GM21515 (cell line): ENCODE results near the gene SLC34A1.
"Not testable (repeated sequence)": the region's sequence is repeated elsewhere in the genome, so short reads cannot be mapped to it uniquely, and the experiment has no call there.

Experiments used
- ATAC-seq: cut with Tn5 transposase; IDR thresholded peaks from one replicate; pipeline ENCODE4 v1.9.1; 2021; ENCODE audit not compliant: unreplicated experiment

Gene SLC34A1

DNA sequence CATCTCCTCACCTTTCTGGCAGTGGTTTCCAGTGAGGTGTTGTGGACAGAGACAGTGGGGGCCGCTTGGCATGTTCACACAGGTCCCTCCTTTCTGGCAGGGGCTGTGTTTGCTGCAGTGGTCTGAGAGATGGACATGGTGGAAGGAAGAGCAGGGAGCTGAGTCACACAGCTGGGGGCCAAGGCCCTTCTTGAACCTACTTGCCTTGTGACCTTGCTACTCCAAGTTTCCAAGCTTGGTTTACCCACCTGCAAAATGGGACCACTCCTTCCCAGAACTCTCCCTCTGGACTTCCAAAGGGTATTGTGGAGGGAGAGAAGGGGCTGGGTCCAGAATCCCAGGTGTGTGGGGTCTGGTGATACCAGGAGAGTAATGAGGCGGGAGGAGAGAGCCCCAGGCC, 21.1 kb downstream of the SLC34A1 start:
- ATAC-seq, result no peak

DNA sequence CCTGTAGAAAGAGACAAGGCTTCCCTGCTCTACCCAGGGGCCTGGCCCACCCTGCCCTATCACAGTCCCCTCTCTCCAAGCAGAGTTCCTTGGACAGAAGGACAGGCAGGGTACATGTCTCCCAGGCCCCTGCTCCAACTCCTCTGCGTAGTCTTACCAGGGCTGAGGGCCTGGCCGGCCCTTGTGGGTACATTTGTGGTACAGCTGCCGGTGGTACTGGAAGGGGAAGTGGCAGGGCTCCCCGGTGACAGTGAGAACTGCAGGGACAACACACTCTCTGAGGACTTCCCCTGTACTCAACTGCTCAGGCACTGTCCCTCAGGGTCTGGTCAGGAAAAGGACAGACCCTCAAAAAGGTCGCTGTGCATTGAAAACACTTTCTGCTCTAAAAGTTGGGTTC, 21.6 kb downstream of the SLC34A1 start:
- ATAC-seq, result no peak

DNA sequence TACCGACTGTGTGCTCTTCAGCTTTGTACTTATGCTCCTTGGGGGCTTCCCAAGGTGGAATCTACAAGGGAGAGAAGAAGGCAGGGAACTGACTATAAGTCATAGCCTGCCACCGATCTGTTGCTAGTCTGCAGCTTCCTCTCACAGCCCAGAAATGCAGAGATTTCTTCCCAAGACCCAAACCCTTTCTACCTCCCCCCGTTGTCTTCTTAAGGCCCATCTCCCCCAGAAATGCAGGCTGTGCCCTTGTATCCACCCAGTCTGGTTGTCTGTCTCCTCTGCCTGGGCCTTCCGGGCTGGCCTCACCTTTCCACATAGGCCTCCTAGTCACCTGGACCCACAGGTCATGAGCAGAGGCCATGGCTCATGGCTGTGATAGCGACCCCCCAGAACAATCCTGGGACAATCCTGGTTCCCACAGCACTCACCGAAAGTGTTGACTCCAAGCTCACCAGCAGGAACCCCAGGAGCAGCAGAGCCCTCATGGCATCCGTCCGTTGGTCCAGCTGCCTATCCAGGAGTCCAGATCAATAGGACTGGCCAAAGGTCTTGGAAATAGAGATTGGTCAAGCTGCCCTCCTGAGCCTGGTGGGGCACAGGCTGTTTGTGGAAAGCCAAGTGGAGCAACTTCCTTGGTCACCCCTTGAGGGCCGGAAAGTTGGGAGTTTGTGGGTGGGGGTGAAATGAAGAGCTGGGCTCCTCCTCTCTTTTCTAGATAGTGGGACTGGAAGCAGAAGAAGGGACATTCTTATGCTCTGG, 25.0 kb downstream of the SLC34A1 start, which contains the start of gene F12:
TSS of gene F12 (minus strand) at position 522 of the 759 bp plus-strand sequence. CDS start at position 485, 37 bp downstream.
- no peak for ATAC-seq

DNA sequence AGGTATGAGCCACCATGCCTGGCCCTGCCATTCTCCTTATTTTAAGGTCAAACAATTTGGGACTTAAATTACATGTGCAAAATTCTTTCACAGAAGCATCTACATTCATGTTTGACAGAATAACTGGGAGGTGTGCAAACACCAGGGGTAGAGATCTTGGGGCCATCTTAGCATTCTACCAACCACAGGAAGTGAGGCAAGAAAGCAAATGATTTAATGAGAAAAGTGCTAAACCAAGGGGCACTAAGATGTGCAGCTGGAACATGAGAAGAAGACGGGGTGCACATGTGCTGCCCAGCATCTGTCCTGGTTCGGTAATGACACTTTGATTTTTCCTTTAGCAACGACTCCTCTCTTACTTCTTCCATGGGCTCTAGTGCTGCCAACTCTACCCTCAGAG, 26.3 kb downstream of the SLC34A1 start:
- no peak for ATAC-seq

DNA sequence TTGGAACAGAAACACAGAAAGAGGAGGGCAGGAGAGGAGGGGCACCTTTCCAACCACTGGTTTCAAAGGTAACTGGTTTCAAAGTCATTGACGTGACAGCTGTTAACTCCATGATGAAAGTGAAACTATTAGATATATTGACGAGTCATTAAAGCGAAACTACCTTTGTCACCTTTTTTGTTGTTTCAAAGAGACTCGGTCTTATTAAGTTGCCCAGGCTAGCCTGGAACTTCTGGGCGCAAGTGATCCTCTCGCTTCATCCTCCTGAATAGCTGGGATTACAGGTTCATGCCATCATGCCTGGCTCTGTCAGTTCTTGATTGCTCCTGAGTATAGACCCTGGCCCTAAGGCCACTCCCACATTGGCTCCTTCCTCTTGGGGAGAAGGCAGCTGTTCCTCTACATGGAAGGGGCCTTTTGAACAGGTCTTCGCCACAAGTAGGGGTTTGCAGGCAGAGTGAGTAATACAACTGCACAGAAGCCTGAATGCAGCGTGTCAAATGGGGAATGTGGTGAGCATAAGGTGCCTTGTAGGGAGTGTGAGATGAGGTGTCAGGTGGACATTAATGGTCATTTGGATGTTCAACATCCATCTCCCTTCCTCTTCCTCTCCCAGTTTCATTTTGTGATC, 28.5 kb downstream of the SLC34A1 start:
- peak; percentile 57 for ATAC-seq

DNA sequence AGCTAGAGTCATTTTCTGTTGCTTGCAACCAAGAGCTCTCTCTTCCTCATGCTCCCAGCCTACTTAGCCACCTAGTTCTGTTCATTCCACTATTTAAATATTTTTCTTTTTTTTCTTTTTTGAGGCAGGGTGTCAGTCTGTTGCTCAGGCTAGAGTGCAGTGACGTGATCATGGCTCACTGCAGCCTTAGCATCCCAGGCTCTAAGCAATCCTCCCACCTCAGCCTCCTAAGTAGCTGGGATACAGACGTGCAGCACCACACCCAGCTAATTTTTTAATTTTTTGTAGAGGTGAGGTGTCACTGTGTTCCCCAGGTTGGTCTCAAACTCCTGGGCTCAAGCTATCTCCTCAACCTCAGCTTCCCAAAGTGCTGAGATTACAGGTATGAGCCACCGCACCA, 30.2 kb downstream of the SLC34A1 start:
- no peak for ATAC-seq

DNA sequence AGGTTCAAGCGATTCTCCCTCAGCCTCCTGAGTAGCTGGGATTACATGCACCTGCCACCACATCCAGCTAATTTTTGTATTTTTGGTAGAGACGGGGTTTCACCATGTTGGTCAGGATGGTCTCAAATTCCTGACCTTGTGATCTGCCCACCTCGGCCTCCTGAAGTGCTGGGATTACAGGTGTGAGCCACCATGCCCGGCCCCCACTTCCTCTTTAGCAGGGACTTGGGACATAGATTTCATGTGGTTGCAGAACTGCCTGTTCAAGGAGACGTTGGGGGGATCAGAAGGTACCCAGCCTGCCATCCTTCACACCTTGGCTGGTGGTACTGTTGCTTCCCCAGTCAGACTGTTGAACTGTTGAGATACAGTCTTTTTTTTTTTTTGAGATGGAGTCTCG, 32.8 kb downstream of the SLC34A1 start:
- not testable (repeated sequence) for ATAC-seq

DNA sequence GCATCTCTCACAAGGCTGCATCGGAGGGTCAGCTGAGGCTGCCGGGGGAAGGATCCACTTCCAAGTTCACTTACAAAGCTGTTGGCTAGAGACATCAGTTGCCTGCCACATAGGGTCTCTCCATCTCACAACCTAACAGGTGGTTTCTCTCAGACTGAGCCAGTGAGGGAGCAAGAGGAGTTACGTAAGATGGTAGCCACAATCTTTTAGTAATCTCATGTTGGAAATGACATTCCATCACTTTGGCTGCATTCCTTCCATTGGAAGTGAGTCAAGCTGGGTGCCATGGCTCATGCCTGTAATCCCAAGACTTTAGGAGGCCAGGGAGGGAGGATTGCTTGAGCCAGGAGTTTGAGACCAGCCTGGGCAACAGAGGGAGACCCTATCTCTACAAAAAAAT, 34.8 kb downstream of the SLC34A1 start:
- ATAC-seq, result no peak

DNA sequence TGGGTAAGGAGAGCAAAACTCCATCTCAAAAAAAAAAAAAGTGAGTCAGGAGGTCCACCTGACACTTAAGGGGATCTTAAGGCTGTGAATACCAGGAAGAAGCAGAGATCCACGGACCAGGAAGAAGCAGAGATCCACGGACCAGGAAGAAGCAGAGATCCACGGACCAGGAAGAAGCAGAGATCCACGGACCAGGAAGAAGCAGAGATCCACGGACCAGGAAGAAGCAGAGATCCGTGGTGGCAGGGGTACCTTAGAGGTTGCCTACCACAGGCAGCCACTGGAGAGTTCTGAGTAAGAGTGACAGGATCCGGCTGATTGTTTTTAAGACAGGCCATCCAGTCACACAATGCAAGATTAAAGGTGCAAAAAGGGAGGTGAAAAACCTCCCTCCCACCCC, 36.2 kb downstream of the SLC34A1 start:
- not testable (repeated sequence) for ATAC-seq

DNA sequence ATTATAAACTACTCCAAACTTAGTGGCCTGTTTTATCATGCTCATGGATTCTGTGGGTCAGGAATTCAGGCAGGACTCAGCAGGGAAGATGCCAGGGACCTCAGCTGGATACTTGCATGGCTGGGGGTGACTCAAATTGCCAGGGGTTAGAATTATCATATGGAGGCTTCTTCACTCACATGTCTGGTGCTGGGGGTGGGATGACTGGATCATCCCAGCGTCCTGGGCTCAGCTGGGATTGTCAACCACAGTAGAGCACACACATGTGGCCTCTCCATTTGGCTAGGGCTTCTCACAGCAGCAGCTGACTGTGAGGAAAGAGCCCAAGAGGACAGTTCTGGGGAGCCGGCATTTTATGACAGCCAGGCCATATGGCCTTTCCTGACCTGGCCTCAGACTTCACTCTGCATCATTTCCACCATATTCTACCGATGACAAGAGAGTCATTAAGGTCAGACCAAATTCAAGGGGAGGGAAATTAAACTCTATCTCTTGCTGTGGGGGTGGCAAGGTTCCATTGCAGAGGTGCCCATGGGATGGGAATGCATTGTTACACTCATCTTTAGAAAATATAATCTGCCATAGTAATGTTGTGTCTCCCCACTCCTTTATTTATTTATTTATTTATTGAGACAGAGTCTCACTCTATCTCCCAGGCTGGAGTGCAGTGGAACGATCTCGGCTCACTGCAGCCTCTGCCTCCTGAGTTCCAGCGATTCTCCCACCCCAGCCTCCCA, 37.0 kb downstream of the SLC34A1 start:
- ATAC-seq, result no peak

DNA sequence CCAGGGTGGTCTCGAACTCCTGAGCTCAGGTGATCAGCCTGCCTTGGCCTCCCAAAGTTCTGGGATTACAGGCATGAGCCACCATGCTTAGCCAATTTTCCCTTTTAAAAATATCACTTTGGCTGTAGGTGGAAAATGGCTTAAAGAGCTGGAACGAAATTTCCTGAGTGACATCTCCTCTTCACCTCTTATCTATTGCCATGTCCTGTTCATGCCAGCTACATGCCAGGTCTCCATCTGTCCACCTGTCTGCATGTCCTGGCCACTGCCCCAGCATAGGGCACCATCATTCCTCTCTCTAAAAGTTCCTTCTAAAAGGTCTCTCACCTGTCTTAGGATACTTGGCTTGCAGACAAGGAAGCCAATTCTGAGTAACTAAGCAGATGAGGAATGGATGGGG, 39.4 kb downstream of the SLC34A1 start:
- no peak for ATAC-seq

DNA sequence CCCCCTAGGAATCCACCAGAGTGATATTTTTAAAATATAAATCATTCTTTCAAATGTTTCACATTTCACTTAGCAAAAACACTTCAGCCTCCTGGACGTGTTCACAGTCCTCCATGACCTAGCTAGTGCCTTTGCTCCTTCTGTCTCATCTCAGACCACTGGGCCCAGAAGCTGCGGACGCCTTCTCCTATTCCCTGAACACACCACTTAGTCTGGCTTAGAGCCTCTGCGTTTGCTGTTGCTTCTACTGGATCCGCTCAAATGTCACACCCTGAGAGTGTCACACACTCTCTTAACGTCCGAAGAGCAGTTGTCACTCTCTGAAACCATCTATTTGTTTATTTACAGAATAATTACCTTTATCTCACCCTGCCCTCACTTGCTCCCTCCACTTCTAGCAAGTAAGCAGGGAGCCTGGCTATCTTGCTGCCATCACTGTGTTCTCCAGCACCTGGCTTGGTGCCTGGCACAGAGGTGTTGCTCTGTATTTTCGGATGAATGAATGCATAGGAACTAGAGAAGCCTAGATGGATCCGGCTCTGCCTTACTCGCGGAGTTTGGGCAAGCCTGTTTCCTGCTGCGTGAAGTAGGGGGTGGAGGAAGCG, 41.1 kb downstream of the SLC34A1 start:
- no peak for ATAC-seq

DNA sequence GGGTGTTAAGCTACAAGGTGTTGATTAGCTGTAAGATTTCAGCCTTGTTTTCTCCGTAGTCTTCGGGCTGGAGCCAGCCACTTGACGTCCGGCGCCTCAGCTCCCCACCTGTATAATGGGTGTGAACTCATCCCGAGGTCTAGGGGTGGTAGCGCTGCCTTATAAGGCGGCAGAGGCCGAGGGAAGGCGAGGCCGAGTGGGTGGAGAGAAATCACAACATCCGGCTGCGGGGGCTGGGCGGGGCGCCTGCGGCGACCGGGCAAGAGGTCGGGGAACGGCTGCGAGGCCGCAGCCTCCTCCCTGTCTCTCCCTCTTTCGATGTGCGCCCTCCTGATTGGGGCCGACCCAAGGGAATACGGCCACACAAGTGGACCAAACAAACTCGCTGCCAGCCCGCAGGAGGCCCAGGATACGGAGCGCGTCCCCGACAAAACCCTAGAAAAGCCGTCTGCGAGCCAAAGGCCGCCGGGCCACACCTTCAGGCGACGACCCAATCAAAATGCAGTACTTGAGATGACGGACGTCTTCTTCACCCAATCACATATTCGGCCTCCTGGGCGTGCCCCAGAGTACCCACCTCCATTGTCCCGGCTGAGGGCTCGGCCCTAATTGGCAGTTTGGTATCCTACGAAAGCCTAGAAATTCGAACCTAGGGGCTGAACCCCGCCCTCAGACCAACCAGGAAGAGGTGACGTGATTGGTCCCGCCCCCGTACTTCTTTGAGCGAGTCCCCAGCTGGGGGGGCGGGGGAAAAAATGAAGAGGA, 41.7 kb downstream of the SLC34A1 start:
- ATAC-seq, result peak; percentile 71

DNA sequence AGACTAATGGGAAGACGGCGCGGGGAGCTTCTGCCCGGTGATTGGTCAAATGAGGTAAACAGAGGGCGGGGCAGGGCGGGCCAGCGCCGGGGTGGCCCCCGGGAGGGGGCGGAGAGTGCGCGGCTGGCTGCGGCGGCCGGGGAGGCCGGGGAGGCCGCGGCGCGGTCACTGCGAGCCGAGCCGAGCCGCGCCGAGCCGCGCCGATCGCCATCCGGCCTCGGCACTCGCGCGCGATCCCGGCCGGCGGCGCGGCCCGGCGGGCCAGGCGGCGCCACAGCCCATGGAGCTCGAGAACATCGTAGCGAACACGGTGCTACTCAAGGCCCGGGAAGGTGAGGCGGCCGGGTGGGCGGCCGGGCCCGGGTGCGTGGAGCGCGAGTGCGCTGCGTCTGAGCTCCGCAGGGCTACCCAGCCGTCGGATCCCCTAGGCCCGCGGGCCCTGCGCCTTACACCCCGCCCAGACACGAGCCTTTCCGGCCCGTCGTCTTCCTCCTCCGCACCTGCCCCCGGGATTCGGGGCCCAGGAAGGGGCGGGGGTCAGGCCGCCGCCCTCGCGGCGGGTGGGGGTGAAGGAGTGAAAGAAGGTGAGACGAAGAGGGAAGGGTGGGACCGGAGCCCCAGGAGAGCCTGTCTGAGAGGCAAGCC, 42.5 kb downstream of the SLC34A1 start, which contains the start of gene GRK6:
TSS of gene GRK6 (plus strand) at position 111 of the 645 bp plus-strand sequence. CDS start at position 281, 170 bp downstream.
- ATAC-seq, result peak; percentile 14

DNA sequence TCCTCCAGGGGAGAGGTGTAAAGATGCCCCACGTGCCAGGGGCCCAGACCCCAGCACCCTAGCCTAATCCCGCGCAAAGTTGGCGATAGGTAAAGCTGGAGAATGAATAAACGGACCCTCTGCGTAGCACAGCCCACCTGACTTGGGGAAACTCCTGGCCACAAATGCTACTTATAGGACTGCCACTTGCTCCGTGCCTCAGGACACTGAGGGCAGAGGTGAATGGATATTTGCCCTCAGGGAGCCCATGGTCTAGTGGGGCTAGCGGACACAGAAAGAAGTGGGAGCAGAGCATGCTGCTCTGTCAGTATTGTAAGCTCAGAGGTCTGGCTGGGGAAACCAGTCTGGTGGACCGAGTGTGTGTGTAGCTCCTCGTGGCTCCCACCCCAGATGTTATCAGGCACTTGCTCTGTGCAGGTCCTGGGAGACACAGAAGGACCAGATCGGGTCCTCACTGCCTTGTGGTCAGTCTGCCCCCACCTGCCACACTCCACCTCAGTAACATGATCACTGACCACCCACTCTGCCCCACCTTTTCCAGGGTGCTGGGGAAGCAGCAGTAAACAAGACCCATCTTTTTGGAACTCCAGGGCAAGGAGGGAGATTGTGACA, 43.1 kb downstream of the SLC34A1 start:
- no peak for ATAC-seq

DNA sequence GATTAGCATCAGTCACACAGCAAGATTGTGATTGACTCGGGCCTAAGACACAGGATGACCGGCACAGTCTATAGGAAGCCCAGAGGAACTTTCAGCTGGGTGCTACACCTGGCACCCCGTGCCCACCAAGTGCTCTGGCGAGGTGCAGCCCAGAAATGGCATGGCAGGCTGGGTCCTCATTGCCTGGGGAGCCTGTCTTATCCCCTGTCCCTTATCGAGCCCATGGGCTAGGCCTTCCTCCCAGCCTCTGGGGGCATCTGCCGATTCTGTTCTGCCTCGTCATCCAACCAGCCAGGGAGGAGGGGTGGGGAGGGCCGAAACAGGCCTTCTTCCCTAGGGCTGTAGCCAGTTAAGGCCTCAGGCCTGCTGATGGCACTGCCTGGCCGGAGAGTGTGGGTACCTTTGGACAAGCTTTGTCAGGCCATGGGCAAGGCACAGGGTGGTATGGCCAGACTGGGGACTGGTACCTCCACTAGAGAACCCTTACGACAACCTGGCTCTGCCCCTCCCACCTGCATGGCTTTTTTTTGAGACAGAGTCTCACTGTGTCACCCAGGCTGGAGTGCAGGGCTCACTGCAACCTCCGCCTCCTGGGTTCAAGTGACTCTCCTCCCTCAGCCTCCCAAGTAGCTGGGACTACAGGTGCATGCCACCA, 43.8 kb downstream of the SLC34A1 start:
- no peak for ATAC-seq

DNA sequence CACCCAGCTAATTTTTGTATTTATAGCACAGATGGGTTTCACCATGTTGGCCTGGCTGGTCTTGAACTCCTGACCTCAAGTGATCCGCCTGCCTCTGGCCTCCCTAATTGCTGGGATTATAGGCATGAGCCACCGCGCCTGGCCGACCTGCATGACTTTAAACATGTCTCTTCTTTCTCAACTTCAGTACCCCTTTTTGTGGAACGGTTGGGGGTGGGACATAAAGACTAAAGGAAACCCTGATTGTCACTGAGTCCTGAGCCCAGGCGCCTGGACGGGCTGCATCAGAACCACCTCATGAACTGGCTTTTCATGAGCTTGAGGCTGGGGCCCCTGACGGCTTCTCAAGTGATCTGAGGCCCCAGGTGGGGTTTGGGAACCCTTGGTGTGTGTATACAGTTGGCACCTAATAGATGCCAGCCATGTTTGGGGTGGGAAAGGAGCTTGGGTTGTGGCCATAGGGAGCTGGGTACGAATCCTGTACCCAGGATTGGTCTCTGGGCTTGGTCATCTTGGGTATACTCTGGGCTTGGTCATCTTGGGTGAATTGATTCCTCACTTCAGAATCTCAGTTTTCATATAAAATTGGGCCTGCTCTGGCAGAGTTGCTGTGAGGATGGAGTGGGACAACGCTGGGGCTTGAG, 44.5 kb downstream of the SLC34A1 start:
- no peak for ATAC-seq

DNA sequence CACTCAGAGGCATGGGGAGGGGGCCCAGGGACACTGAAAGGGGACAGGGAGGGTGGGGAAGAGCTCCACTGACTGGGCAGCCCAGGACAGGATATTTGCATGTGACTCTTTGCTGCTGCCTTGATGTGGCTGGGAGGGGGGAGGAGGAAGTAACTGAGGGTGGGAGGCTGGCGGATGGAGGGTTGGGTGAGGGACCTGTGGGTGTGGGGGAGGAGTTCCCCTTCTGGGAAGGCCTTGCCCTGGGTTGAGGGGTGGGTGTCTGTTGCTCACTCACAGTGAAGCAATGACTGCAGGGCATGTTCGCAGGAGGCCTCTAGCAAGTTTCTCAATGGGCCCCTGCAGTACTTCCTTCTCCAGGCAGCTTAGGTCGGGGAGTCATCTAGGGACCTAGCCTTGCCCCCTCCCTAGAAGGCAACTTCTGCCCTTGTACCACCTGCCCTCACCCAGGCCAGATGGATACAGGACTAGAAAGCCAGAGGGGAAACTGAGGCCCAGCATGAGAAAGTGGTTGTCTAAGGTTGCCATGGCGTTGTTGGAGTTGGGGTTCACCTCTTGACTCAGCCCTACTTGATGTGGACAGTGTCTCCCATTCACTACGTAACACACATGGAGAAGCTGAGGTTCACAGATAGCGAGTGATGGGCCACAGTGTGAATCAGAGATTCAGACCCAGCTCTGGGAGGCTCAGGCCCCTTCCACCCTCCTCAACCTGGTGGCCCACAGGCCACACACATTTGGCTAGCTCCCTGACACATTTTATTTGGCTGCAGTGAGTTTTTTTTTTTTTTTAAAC, 45.2 kb downstream of the SLC34A1 start:
- ATAC-seq, result no peak
